Activated T-cell treated with anti-CD3 and anti-CD28 coated beads for 4 hours (primary cell): ENCODE results near the gene PPP1CA.
"Not testable (repeated sequence)": the region's sequence is repeated elsewhere in the genome, so short reads cannot be mapped to it uniquely, and the experiment has no call there.

Experiments used
- DNase-seq: peaks from one replicate; pipeline ENCODE4 v3.0.0-alpha.2; 2020

The PPP1CA gene

DNA sequence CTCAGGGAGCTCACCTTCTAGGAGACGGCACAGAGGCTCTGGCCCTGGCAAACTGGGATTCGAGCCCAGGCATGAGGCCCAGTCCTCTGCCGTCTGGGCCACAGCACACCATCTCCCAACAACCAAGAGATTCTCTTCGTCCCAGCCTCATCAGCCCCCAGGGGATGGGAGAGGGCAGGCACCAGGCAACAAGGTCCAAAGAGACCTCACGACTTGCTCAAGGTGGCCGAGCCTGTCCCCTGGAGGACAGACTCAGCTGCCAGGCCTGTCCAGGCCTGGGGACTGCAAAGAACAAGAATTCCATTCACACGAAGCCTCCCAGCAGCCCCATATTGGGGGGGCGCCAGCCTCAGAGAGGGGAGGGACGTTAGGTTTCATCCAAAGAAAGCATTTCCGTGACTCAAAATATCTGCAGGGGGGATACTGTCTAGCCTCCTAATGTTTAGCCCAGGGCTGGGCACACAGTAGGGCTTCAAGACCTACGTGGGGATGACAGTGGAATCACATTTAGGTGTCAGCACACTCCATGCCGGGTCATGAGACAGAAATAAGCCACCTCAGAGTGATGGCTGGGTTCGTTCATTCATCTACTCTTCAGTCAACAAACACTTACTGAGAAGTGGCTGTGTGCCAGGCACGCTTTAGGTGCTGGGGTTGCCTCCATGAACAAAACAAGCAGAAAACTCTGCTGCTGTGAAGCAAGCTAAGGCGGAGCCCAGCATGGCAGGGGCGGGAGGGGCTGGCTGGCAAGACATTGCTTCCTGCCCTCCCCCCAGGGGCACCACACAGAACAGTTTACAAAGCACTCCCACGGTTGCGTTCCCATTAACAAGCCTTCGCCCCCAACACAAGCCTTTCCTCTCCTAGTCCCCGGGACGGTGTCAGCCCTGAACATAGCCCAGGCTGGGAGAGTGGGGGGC lies 15.0 kb upstream of the PPP1CA start:
- DNase-seq: peak; percentile 63

DNA sequence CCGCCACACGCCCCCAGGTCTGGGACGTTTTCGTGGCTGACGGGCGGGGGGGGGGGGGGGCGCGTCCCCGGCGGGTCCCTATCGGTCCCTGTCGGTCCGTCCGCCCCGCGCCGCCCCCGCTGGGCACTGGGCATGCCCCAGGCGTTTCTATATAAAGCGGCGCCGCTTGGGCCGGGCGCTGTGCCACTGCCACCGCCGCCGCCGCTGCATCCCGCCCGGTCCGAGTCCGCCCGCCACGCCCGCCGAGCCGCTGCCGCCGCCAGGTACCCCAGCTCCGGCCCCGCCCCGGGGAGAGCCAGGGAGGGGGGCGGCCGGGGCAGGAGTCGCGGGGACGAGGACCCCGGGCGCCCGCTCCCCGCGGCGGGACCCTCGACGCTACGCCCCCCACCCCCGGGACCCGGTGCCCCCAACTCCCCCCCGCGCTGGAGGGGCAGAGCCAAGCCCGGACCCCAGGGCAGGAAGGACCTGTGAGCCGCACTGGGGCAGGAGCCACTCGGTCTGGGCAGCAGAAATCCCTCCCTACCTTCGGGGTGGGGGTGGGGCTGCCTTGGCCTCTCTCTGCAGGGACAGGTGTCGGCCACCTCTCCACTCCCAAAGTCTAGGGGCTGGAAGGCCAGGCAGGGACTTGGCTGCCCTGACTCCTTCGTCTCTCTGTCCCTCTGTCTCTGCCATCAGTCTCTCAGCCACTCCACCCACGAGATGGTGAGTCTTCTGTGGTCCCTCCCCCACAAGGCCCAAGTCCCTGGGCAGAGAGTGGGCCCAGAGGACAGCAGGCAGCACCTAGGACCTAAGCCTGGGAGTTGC lies 14.0 kb upstream of the PPP1CA start, which contains the start of gene CARNS1:
Gene CARNS1 (plus strand): TSS at position 178 of the 804 bp plus-strand sequence. CDS start 522 bp downstream, at position 700.
- no peak for DNase-seq

DNA sequence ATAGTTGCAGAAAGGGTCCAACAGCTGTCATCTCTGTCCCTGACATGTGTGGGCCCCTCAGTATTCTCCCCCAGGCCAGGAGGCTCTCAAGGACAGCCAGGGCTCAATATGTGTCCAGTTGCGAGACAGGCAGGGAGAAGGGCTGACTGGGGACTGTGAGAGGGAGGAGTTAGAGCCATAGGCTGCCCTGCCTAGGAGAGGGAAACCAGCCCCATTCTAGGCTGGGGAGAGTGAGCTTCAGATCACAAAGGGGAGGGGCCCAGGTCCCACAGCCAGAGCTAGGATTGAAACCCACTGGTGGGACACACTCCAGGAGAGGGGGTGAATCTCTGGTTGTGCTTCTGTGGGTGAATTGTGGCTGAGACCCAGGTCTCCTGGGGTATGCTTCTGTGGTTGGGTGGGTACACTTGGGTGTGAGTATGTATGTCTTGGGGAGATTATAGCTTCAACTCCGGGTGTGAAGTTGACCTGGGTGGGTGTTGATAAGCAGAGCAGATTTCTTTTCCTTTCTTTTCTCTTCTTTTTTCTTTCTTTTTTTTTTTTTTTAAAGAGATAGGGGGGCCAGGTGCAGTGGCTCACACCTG lies 11.7 kb upstream of the PPP1CA start:
- DNase-seq: no peak

DNA sequence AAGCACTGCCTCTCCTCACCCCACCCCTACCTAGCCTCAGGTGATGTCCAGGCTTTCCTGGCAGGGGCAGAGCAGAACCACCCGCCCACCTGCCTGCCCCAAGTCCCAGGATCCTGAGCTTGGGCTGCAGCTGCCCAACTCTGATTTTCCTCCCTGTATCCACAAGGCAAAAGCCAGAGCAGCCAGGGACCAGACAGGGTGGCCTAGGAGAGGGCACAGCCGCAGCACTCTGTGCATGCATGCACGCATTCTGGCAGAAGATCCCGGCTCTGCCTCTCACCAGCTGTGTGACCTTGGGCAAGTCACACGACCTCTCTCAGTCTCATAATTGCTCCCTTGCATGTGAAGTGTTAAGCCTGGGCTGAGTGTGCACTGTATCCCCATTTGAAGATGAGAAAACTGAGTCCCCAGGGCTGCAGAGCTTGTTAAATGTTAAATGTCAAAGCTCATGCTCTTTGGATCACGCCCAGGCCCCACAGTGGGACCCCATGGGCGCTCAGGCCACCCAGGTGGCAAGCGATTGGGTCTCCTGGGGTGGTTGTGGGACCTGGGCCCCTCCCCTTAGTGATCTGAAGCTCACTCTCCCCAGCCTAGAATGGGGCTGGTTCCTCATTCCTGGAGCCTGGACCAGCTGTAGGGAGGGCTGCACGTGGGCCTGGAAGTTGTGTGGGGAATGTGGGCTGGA lies 11.0 kb upstream of the PPP1CA start:
- no peak for DNase-seq

DNA sequence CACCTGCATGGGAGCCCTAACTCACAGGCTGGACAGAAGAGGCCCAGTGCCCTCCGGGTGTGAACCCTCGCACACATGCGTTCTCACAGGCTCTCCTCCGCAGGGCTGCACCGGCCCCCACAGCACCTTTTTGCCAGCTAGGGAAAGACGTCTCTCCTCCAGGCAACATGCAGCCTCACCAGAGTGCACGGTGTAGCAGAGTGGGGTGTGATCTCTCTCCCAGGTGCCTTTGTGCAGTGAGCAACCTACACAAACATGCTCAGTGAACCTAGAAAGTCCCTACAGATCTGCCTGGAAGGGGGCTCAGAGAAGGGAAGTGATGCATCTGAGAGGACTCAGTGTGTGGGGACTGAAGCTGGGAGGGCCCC lies 10.1 kb upstream of the PPP1CA start:
- DNase-seq: no peak

DNA sequence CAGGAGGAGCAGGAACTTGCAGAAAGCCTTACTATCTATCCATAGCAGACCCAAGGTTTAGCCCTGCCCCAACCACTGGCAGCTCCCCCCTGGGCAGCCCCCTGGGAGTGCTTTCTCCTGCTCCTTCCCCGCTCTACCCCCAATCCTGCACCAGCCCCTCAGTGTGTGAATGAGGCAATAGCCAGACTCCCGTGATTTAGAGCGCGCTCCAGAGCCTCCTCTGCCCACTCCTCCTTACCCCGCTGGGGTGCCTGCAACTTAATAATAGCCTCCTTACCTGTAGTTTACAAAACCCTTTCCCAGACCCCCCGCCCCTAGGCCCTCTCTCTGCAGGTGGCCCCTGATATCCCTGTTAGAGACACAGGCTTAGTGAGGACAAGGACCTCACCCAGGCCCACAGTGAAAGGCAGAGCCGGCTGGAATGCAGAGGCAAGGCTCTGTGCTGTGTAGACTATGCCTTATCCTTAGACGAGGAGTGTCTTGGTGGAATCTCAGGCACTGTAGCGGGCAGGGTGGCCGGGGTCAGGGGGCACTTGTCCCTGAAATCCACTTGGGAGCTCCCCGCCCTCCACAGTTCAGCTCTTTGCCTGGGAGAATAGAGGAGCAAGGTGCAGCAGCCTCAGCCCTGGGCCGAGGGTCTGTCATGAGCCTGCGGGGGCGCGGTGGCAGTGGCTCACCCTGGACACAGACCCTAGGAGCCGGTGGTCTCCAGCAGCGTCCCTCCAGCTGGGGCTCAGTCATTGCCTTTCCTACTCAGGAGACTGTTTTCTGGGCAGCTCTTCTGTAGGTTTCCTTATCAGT lies 9.5 kb upstream of the PPP1CA start:
- no peak for DNase-seq

GRCh38 chr11:67410369-67410831 lies 8.7 kb upstream of the PPP1CA start:
- DNase-seq: no peak

DNA sequence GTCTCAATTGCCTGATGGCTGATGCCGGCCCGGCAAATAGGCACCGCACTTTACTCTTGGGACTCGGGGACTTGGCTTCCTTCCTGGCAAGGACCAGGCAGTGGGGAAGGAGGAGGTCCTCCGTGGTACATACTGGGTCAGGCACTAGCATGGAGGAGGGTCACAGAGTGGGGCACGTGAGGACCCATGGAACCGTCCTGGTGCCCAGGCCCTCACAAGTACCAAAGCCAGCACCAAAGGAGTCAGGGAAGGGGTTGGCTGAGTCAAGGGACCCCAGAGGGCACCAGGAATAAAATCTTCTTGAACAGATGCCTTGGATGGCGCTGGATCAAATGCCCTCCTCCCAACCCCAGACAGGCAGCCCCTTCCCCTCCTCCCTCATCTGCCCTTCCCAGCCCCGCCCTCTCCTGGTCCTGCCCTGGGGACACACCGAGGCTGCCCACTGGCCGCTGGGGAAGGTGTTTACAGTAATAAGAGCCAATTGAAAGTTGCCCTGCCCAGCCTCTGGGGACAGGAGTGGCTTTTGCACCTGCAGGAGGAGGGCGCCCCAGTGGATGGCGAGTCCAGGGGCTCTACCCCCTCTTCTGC lies 8.2 kb upstream of the PPP1CA start:
- DNase-seq: no peak

- no peak for DNase-seq
Observed at GRCh38 chr11:67409261-67409666, 7.6 kb upstream of the PPP1CA start.

DNA sequence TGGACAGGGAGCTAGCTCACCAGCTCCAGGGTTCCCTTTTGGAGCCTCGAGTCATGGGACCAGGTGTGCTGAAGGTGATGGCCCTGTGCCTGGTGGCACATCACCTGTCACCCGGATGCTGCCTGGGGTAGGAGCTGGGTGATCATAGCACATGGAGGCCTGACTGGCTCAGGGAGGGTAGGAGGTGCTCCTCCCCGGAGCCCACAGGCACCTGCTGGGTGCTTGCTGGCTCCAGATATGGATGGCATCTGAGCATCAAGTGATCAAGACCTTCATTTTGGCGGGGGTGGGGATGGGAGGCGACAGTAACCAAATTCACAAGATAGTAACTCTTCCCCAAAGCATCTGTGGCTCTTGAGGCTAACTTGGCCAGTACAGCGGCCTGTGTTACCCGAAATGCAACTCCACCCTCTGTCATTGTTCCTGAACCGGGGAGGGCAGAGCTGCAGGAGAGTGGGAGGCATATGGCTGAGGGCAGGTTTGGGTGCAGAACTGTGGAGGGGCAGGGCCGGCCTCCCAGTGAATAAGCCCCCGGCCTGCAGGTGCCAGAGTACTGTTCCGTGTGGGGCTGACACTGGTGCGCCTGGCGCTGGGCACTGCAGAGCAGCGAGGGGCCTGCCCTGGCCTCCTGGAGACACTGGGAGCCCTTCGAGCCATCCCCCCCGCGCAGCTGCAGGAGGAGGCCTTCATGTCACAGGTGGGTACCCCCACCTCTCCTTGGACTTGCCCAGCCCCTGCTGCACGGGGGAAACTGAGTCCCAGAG lies 7.0 kb upstream of the PPP1CA start:
- no peak for DNase-seq

DNA sequence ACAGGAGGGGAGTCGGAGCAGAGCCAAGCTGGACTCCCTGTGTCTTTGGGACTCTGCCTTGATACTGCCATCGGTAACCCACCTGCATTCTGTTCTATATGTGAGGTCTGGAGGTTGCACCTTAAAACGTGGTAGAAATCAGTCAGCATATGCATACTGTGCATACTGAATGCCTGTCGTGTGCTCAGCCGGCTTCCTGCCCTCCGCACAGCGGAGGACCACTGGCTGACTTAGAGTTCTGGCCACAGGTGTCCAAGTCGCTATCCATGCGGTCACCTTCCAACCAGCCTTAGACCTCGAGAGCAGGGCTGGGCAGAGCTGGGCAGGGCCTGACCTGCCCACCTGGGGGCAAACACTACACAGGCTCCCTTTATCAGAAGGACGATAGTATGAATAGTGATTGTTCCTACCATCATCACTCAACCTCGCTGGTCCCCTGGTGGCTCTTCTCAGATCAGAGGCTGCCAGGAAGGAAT lies 6.1 kb upstream of the PPP1CA start:
- DNase-seq: no peak

DNA sequence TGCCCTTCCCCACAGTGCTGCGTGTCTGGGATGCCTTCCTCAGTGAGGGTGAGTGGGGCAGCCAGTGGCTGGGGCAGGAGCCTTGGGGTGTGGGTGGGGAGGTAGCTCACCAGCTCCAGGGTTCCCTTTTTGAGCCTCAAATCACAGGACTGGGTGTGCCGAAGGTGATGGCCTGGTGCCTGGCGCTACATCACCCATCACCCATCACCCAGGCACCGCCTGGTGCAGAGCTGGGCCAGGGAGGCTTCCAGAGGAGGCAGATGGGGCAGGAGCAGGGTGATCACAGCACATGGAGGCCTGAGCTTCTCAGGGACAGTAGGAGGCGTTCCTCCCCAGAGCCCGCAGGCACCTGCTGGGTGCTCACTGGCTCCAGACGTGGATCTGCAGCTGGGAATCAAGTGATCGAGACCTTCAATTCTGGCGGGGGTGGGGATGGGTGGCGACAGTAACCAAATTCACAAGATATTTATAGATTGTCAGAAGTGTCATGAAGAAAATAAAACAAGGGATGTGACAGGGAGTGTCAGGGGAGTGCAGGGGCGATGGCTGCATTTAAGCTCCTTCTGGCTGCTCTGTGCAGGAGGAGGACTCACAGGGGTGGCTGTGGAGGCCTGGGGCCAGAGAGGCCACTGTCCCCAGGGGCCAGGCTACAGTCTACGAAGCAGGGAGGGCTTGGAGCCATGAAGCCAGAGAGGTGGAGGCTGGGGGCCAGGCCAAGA lies 5.5 kb upstream of the PPP1CA start:
- DNase-seq: no peak

GRCh38 chr11:67406420-67406968 lies 4.8 kb upstream of the PPP1CA start:
- no peak for DNase-seq

DNA sequence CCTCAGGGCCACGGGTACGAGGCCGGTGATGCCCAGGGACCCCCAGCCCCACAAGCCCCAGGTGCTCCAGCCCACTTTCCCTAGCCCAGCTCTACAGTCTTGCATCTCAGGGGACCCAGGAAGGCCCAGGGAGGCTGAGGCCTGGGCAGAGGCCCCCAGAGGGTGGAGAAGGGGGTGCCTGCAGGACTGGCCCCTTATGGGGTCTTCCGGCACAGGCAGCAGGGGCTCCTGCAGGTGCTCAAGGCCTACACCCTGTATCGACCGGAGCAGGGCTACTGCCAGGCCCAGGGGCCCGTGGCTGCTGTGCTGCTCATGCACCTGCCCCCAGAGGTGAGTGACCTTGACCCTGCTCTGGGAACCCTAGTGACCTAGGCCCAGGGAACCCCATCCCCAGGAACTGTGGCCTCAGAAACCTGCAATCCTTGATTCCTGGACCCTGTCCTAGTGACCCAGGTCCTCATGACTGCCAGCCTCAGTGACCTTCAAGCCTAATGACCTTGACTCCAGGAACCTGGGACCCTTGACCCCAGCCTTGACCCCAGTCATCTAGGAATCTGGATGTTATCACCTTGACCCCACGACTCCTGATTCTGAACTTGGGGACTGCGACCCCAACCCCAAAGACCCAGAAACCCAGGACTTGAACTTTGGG lies 4.2 kb upstream of the PPP1CA start:
- no peak for DNase-seq

GRCh38 chr11:67405196-67405567 lies 3.5 kb upstream of the PPP1CA start:
- DNase-seq: no peak

GRCh38 chr11:67404515-67405195 lies 3.0 kb upstream of the PPP1CA start:
- no peak for DNase-seq

GRCh38 chr11:67403085-67403484 lies 1.4 kb upstream of the PPP1CA start:
- DNase-seq: not testable (repeated sequence)

- not testable (repeated sequence) for DNase-seq
Observed at GRCh38 chr11:67402192-67402839, 658 bp upstream of the PPP1CA start.
